SK-N-MC (cell line): ENCODE measurements around the gene RPLP2.

Experiments
- EZH2 ChIP-seq: fragments of 200-600 bp; sonication (generic); IDR thresholded peaks from one replicate; pipeline ENCODE4 v1.6.1; 2017; ENCODE audit warnings: antibody characterized with exemption
- FOXP2 ChIP-seq: optimal IDR thresholded peaks from 2 replicates; pipeline ENCODE3; 2011; ENCODE audit warnings: mild to moderate bottlenecking, moderate library complexity; ENCODE audit not compliant: insufficient read depth; ENCODE audit errors: extremely low read length, control extremely low read depth
- POLR2AphosphoS5 ChIP-seq: IDR thresholded peaks from 2 replicates; pipeline ENCODE4 v1.6.1; 2012; ENCODE audit warnings: mild to moderate bottlenecking, low read depth, low read length, borderline replicate concordance

DNA sequence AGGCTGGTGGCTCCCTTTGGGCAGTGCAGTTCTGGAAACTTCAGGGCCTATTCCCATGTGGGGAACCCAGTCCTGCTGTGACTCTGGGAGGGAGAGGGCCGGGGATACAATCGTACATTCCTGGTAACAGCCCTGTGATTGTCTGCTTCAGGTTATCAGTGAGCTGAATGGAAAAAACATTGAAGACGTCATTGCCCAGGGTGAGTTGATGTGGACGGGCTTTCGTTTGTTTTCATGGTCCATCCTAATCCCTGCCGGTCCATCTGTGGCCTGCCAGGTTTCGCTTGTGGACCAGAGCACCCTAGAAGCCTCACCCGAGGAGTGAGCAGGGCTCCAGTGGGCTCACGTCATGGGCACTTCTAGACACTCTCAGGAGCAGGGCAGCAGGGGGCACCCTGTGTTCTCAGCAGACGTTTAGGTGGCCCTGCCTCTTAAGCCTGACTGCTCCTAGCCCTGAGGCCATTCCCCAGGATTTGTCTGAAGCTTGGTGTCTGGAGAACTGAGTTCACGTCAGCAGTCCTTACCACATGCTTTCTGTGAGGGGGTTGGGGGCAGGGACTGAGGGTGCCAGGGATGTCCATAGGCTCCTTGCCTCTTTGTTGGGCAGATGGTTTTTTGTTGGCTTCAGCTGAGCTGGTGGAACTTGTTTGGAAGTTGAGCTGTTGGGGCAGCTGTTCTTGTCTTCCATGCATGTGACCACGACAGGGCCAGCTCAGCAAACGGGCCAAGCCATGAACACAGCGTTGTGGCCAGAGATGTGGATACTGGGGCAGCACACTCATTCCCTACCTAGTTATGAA is 1.9 kb downstream of the RPLP2 start:
- no peak for TF ChIP-seq EZH2
- no peak for TF ChIP-seq POLR2AphosphoS5
- no peak for TF ChIP-seq FOXP2
